HepG2 (cell line): ENCODE measurements around the gene MAP2K5. TPM values are rescaled to one million over a fixed set of nuclear protein-coding genes. Genes with fewer than 3 reads are reported as not detected.

Experiments used
- ATAC-seq: fragments of 200-7000 bp; cut with Tn5 transposase; 3 replicates; pipeline ENCODE4 v1.9.1; 2020; ENCODE audit warnings: mild to moderate bottlenecking, moderate library complexity
- BruUV-seq: library from RNA; stranded (reverse); fragments of 400-500 nt; replicated peaks from 2 replicates; lab custom pipeline; 2021; lab: Mats Ljungman, UMichigan
- CTCF ChIA-PET: fragments of 300-600 bp; formaldehyde crosslinking; extraction: SDS; loops from one replicate; lab custom pipeline; 2021; ENCODE audit warnings: low total read pairs, inconsistent platforms, low intra/inter-chr PET ratio; lab: Yijun Ruan, JAX
- POLR2A ChIA-PET: fragments of 350-600 bp; sonication (Branson Sonifier 250); formaldehyde crosslinking; loops from one replicate; lab custom pipeline; 2020; ENCODE audit warnings: antibody characterized with exemption, inconsistent platforms; lab: Yijun Ruan, JAX
- DNase-seq: peaks from one replicate; pipeline ENCODE4 v3.0.0-alpha.2; 2015; ENCODE audit warnings: low spot score
- FAIRE-seq: peaks from 3 replicates; lab custom pipeline; 2011; peaks lifted over from hg19 to GRCh38; lab: Jason Lieb, UNC
- H2AFZ ChIP-seq: one replicate; pipeline ENCODE4 v1.6.1; 2011; ENCODE audit warnings: low read length, inconsistent platforms
- H3K27ac ChIP-seq: fragments of 300-600 bp; 3 replicates; pipeline ENCODE4 v1.8.0; 2011; ENCODE audit warnings: mixed run types, mild to moderate bottlenecking, mixed read lengths, low read length, inconsistent platforms; ENCODE audit not compliant: insufficient read depth; ENCODE audit errors: extremely low read length
- H3K27me3 ChIP-seq, 2 experiments: fragments of 200-600 bp in 1 of 2; 2 replicates in 1 of 2; 3 replicates in 1 of 2; pipeline versions ENCODE4 v1.6.0 to v1.8.0; 2011; ENCODE audit warnings: low read length in 2 of 2, mild to moderate bottlenecking in 2 of 2, moderate library complexity in 2 of 2, inconsistent platforms in 1 of 2; ENCODE audit not compliant: insufficient read depth in 2 of 2, control insufficient read depth in 1 of 2
- H3K36me3 ChIP-seq, 2 experiments: fragments of 200-600 bp in 1 of 2; replicated peaks in 1 of 2; 2 replicates in 1 of 2; 3 replicates in 1 of 2; pipeline versions ENCODE4 v1.5.1 to v1.8.0; 2011; ENCODE audit warnings: low read length in 2 of 2, inconsistent platforms in 1 of 2; ENCODE audit not compliant: insufficient read depth in 2 of 2, control insufficient read depth in 1 of 2
- H3K4me1 ChIP-seq: 2 replicates; pipeline ENCODE4 v1.5.1; 2012; ENCODE audit warnings: low read length, inconsistent platforms; ENCODE audit not compliant: insufficient read depth
- H3K4me2 ChIP-seq: 2 replicates; pipeline ENCODE4 v1.6.0; 2011; ENCODE audit warnings: low read depth, low read length, inconsistent platforms
- H3K4me3 ChIP-seq, 3 experiments: fragments of 200-600 bp in 1 of 3; sonication (generic), shearing (Covaris generic) in 1 of 3; replicated peaks in 1 of 3; 2 replicates each; pipeline ENCODE4 v1.5.1; 2011 to 2016; ENCODE audit warnings: low read length in 3 of 3, inconsistent platforms in 2 of 3, low read depth in 2 of 3, mild to moderate bottlenecking in 2 of 3, control low read depth in 1 of 3, mixed read lengths in 1 of 3; ENCODE audit not compliant: insufficient read depth in 1 of 3
- H3K79me2 ChIP-seq: one replicate; pipeline ENCODE4 v1.6.1; 2011; ENCODE audit warnings: low read length, inconsistent platforms; ENCODE audit not compliant: insufficient read depth
- H3K9ac ChIP-seq: 2 replicates; pipeline ENCODE4 v1.6.0; 2011; ENCODE audit warnings: mild to moderate bottlenecking, low read depth, low read length, inconsistent platforms; ENCODE audit not compliant: insufficient read depth
- H3K9me3 ChIP-seq: 2 replicates; pipeline ENCODE4 v1.5.1; 2012; ENCODE audit warnings: mild to moderate bottlenecking, low read length
- H4K20me1 ChIP-seq: 2 replicates; pipeline ENCODE4 v1.6.0; 2011; ENCODE audit warnings: inconsistent platforms, mild to moderate bottlenecking, low read length, moderate library complexity; ENCODE audit not compliant: insufficient read depth
- HHEX ChIP-seq: IDR thresholded peaks from 2 replicates; pipeline ENCODE4 v1.6.1; 2016; ENCODE audit warnings: control low read depth
- KLF6 ChIP-seq: IDR thresholded peaks from 2 replicates; pipeline ENCODE4 v1.8.0; 2016; ENCODE audit warnings: missing biosample characterization, missing genetic modification reagents
- MEIS1 ChIP-seq: sonication (generic); formaldehyde crosslinking; IDR thresholded peaks from 2 replicates; pipeline ENCODE4 v1.9.0; 2021; ENCODE audit warnings: mild to moderate bottlenecking, missing genetic modification reagents, moderate library complexity, borderline replicate concordance
- PHF20 ChIP-seq: sonication (generic); formaldehyde crosslinking; IDR thresholded peaks from 2 replicates; pipeline ENCODE4 v1.5.0; 2020; ENCODE audit warnings: mild to moderate bottlenecking, missing genetic modification reagents
- POLR2A ChIP-seq, 2 experiments: IDR thresholded peaks; 2 replicates each; pipeline ENCODE4 v1.6.1; 2011; ENCODE audit warnings: low read depth in 2 of 2, low read length in 2 of 2, mild to moderate bottlenecking in 1 of 2, moderate library complexity in 1 of 2; ENCODE audit not compliant: insufficient read depth in 1 of 2
- SIX4 ChIP-seq: sonication (generic); formaldehyde crosslinking; IDR thresholded peaks from 2 replicates; pipeline ENCODE4 v1.4.0; 2020; ENCODE audit warnings: missing genetic modification reagents
- SP2 ChIP-seq: sonication (generic); formaldehyde crosslinking; IDR thresholded peaks from 2 replicates; pipeline ENCODE4 v1.5.1; 2020; ENCODE audit warnings: mild to moderate bottlenecking, missing genetic modification reagents
- ZBTB10 ChIP-seq: sonication (generic); formaldehyde crosslinking; IDR thresholded peaks from 2 replicates; pipeline ENCODE4 v1.4.0; 2020; ENCODE audit warnings: missing genetic modification reagents, borderline replicate concordance
- ZNF30 ChIP-seq: sonication (generic); formaldehyde crosslinking; IDR thresholded peaks from 2 replicates; pipeline ENCODE4 v1.5.0; 2020; ENCODE audit warnings: mild to moderate bottlenecking, missing genetic modification reagents
- ZNF510 ChIP-seq: sonication (generic); formaldehyde crosslinking; IDR thresholded peaks from 2 replicates; pipeline ENCODE4 v1.4.0; 2020; ENCODE audit warnings: low read depth, mild to moderate bottlenecking, missing genetic modification reagents
- ZSCAN12 ChIP-seq: sonication (generic); formaldehyde crosslinking; IDR thresholded peaks from 2 replicates; pipeline ENCODE4 v1.9.0; 2021; ENCODE audit warnings: mild to moderate bottlenecking, missing genetic modification reagents
- in situ Hi-C: cut with HindIII; loops from 2 replicates; pipeline ENCODE4 v1.10.0; 2017; ENCODE audit warnings: low pct_unique_long_range_greater_than_20kb; ENCODE audit not compliant: extremely low pct_ligation_motif_present
- intact Hi-C: fragments of 100-400 bp; cut with micrococcal nuclease; formaldehyde crosslinking; loops from one replicate; pipeline ENCODE4 v1.10.0; 2022; ENCODE audit not compliant: unreplicated experiment
- polyA plus RNA-seq, 8 experiments: library from polyadenylated mRNA; depleted of rRNA in 3 of 8; stranded (reverse) in 7 of 8; unstranded in 1 of 8; fragments of >200 nt; fragmentation: Illumina TruSeq in 4 of 8; extraction: Trizol in 4 of 8; gene quantifications; 2 replicates each; pipeline versions ENCODE4 v1.2.1 to v1.2.3, GENCODE V29; 2011 to 2016; ENCODE audit warnings: low read depth in 4 of 8, missing spikeins in 1 of 8, mixed read lengths in 1 of 8; ENCODE audit not compliant: insufficient read depth in 1 of 8
- total RNA-seq, 5 experiments: library from RNA; depleted of rRNA; stranded (reverse); fragments of >200 nt; fragmentation: Illumina TruSeq; extraction: Trizol; gene quantifications; 2 replicates each; pipeline ENCODE4 v1.2.3, GENCODE V29; 2016; ENCODE audit warnings: low read depth in 1 of 5
- TF ChIP-seq, protein P1 (sequence below), 2 experiments: sonication (generic) in 1 of 2; formaldehyde crosslinking in 1 of 2; IDR thresholded peaks; 2 replicates each; pipeline versions ENCODE4 v1.5.1 to v1.6.1; 2011 to 2020; ENCODE audit warnings: borderline replicate concordance in 1 of 2, low read depth in 1 of 2, low read length in 1 of 2, mild to moderate bottlenecking in 1 of 2, missing genetic modification reagents in 1 of 2, moderate library complexity in 1 of 2
- TF ChIP-seq, protein P2 (sequence below): sonication (generic); formaldehyde crosslinking; conservative IDR thresholded peaks from 2 replicates; pipeline ENCODE4 v1.4.0; 2020; ENCODE audit warnings: missing genetic modification reagents
- TF ChIP-seq, protein P3 (sequence below): IDR thresholded peaks from 2 replicates; pipeline ENCODE4 v1.6.1; 2018; ENCODE audit warnings: missing genetic modification reagents, mild to moderate bottlenecking, missing compliant biosample characterization

The MAP2K5 gene
- total and polyA plus RNA-seq, 2 of the 13 experiments (the other 11 are each of a cell fraction or from before 2014, with no cell fraction given), result 4.0 to 4.3 TPM

DNA sequence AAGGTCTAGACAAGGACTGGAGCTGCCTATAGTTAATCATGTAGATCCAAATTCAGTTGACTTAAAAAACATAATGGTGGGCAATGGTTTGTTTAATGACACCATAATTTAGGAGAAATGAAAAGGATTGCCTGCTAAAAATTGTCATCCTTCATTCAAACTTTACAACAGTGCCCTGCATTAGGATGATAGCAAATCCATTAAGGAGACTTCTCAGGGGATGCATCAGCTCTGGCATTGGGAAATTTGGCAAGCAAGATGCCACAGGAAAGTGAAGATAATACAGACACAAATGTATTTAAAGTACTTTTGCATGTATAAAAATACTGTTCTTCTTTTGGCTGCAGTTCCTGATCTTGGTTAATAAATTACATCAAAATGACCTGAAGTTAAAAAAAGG, 189.7 kb downstream of the MAP2K5 start:
- no TSS peak for BruUV-seq
- Histone ChIP-seq H3K4me3 (no peak overlapping the region), H3K36me3 (no peaks in the 10 kb centered on the region), H3K9me3 (no peaks in the 10 kb centered on the region)
- FAIRE-seq, result no peak
- no peak for DNase-seq
- in situ Hi-C loops, result no loop called here
- TF ChIP-seq ZSCAN12 (CRISPR knock-in tag) (no peak), SIX4 (CRISPR knock-in tag) (no peak), ZNF30 (CRISPR knock-in tag) (no peak), MEIS1 (CRISPR knock-in tag) (no peak), POLR2A (IDR thresholded peaks at IDR 0.05; ENCODE audit: insufficient read depth in 1 of 2, low read depth in 2 of 2, low read length in 2 of 2) (no peak), HHEX (CRISPR knock-in tag) (no peak), KLF6 (no peak), ZBTB10 (no peak), SP2 (no peak), PHF20 (CRISPR knock-in tag) (no peak), ZNF510 (no peak)
- TF ChIP-seq, protein P1, sequence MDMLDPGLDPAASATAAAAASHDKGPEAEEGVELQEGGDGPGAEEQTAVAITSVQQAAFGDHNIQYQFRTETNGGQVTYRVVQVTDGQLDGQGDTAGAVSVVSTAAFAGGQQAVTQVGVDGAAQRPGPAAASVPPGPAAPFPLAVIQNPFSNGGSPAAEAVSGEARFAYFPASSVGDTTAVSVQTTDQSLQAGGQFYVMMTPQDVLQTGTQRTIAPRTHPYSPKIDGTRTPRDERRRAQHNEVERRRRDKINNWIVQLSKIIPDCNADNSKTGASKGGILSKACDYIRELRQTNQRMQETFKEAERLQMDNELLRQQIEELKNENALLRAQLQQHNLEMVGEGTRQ (IDR thresholded peaks at IDR 0.05; ENCODE audit: low read depth, low read length), result no peak
- TF ChIP-seq, protein P1 (CRISPR knock-in tag; IDR thresholded peaks at IDR 0.05; ENCODE audit: borderline replicate concordance), result no peak
- TF ChIP-seq, protein P2, sequence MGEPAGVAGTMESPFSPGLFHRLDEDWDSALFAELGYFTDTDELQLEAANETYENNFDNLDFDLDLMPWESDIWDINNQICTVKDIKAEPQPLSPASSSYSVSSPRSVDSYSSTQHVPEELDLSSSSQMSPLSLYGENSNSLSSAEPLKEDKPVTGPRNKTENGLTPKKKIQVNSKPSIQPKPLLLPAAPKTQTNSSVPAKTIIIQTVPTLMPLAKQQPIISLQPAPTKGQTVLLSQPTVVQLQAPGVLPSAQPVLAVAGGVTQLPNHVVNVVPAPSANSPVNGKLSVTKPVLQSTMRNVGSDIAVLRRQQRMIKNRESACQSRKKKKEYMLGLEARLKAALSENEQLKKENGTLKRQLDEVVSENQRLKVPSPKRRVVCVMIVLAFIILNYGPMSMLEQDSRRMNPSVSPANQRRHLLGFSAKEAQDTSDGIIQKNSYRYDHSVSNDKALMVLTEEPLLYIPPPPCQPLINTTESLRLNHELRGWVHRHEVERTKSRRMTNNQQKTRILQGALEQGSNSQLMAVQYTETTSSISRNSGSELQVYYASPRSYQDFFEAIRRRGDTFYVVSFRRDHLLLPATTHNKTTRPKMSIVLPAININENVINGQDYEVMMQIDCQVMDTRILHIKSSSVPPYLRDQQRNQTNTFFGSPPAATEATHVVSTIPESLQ, result no peak
- TF ChIP-seq, protein P3, sequence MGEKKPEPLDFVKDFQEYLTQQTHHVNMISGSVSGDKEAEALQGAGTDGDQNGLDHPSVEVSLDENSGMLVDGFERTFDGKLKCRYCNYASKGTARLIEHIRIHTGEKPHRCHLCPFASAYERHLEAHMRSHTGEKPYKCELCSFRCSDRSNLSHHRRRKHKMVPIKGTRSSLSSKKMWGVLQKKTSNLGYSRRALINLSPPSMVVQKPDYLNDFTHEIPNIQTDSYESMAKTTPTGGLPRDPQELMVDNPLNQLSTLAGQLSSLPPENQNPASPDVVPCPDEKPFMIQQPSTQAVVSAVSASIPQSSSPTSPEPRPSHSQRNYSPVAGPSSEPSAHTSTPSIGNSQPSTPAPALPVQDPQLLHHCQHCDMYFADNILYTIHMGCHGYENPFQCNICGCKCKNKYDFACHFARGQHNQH (CRISPR knock-in tag), result no peak
- TF ChIP-seq, all 625 proteins: peak for 0
- Histone ChIP-seq H3K27ac (no peak overlapping the region), H3K79me2 (no peaks in the 10 kb centered on the region), H3K4me2 (no peak overlapping the region), H2AFZ (no peak overlapping the region), H3K9ac (no peak overlapping the region), H3K4me1 (no peaks in the 10 kb centered on the region), H4K20me1 (no peaks in the 10 kb centered on the region), H3K27me3 (no peaks in the 10 kb centered on the region)
- no peak for ATAC-seq
- intact Hi-C loops, result no loop called here
- POLR2A ChIA-PET, result no interaction called here
- CTCF ChIA-PET, result no interaction called here
